Smooth muscle cell of the brain vasculature (primary cell): ENCODE data around the gene SPEG.
"Not testable (repeated sequence)": the region's sequence is repeated elsewhere in the genome, so short reads cannot be mapped to it uniquely, and the experiment has no call there.

Experiments
- DNase-seq: peaks from one replicate; pipeline ENCODE4 v3.0.0-alpha.2; 2012; ENCODE audit warnings: low read depth, low spot score

Gene SPEG

DNA sequence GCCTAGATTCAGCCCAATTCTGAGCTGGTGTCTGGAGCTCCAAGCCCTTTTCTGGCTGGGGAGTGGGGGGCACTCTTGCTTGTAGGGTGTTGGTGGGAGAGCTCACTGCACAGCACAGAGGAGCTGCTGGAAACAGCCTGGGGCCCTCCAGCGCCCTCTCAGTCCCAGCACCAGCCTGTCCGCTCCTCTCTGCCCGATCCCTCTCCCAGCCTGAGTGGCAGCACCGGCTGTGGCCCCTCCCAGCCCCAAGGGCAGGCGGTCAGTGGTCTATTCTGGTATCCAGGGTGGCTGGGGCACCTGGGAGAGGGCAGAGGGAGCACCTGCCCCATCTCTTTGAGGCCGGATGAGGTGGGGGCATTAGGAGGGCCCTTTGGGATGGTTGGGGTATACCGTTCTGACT, 29.7 kb upstream of the SPEG start:
- DNase-seq, result no peak

DNA sequence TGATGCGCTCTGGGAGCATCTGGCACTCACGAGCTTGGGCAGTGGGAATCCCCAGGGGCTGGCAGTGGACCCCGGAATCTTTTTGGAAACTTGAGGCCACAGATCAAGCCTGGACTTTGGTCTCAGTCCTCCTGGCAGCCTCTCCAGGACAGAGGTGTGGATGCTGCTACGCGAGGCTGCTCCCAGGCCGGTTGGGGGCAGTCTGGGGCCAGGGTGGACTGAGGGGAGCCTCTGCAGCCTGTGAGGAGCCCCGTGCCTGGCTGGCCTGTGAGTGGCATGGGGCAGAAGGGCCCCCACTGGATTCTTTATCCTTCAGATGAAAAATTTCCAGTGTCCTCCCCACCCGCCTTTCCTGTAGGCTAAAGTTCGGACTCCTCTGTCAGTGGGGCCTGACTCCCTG, 29.2 kb upstream of the SPEG start:
- no peak for DNase-seq

DNA sequence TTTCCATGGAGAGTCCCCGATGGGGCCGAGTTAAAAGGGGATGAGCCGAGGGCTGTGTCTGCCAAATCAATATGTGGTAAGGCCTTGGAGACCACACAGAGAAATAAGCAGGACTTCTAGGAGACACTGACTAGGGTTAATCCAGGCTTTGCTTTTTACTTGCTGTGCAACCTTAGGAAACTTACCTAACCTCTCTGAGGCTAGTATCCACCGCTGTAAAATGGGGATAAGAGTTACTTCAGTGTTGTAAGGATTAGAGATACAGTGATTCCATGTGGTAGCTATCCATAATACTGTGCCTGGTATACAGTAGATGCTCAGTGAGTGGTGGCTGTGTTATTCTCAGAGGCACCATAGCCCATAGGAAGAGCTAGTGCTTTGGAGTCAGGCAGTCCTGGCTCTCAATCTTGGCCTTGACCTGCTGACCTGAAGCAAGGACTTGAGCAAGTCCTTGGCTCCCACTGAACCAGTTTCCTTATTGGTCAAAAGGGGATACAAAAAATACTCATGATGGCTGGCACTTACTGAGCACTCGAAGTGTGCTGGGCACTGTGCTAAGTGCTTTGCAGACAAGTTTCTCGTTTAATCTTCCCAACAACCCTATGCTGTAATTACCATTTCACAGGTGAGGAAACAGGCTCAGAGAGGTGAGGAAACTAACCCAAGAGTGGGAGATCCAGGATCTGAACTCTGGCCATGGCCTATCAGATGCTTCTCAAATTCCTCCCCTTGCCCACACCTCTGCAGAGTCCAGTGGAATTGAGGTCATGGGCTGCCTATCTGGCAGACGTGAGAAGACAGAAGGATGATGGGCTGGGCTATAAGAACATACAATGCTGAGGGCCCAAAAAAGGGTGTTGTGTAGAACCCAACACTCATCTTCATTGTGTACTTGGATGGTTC, 28.4 kb upstream of the SPEG start:
- DNase-seq, result no peak

DNA sequence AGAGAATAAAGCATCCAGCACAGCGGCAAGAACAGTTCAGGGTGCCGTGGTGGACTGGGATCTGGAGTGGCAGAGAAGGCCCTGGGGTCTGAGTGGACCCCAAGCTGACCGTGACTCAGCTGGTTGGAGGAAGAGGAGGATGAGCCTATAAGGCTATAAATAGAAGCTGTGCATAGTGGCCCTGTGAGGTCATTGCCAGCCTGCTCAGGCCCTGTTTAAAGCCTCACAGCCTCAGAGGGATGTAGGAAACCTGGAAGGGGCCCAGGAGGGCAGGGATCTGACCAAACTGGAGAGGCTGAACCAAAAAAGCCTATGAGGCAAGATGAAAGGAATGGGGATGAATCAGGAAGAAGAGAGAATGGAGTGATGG, 27.8 kb upstream of the SPEG start:
- peak; percentile 35 for DNase-seq

DNA sequence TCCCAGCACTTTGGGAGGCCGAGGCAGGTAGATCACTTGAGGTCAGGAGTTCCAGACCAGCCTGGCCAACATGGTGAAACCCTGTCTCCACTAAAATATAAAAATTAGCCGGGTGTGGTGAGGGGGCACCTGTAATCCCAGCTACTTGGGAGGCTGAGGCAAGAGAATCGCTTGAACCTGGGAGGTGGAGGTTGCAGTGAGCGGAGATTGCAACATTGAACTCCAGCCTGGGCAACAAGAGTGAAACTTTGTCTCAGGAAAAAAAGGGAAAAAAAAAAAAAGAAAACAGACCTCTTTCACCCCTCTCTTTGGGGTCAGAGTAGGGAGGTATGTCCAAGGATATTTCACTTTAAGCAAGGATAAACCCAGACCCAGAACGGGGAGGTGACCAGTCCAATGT, 27.3 kb upstream of the SPEG start:
- not testable (repeated sequence) for DNase-seq

DNA sequence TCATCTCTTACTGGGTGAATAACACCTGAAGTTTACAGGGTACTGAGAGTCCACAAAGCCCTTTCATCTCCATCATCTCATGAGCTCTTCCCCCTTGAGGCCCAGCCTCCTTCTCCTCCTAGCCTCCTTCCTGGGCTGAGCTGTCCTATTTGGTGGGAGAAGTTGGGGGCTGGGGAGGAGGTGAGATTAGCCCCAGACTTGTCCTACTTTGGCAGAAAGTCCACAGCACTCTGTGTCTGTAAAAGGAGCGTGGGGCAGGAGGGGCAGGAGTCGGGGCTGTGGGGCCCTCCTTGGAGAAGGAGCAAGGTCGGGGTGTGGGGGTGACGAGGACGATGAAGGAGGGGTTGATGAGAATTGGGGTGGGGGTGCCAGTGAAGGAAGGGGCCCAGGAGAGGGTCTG, 26.4 kb upstream of the SPEG start:
- no peak for DNase-seq

DNA sequence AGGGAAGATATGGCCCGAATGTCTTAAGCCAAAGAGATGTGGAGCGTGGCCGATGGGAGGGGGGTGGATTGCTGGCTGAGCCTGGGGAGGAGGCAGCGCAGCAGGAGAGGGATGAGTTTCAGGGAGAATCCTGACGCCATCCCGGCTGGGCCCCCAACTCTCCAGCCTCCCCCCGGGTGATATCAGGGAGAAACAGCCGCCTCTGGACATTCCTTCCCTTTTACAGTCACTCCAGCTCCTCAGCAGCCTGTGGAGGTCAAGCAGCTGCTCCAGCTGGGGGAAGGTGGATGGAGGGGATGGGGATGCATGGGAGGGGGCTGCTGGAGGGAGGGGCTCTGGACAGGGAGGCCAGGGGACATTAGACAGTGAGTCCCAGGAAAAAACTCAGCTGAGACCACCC, 26.0 kb upstream of the SPEG start:
- no peak for DNase-seq

DNA sequence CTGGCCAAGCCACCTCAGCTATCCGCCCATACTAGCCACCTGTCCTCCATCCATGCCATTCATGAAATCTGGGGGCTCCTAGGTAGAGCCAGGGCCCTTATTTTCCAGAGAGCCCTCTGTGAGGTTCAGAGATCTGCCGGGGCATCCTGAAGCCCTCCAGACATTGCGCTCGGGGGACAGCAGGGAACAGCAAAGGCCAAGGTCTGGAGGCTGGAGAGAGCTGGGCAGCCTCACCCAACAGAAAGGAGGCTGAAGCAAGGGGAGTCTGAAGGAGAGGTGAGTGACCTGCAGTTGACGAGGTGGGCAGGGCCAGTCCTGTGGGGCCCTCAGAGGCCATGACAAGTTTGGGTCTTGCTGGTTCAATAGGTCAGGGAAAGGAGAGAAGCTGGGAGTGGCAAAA, 25.0 kb upstream of the SPEG start:
- no peak for DNase-seq

DNA sequence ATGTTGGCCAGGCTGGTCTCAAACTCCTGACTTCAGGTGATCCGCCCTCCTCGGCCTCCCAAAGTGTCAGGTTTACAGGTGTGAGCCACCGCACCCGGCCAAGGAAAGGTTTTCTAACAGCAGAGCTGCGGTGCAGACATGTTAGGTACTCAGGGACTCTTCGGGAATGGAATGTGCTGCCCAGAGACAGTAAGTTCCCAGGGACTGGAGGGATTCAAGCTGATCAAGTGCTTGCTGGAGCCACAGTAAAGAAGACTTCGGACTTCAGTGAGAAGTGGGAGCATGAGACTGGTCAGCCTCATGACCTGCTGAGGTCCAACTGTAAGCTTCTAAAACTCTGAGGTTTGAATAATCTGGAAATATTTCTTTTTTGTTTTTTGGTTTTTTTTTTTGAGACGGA, 24.3 kb upstream of the SPEG start:
- no peak for DNase-seq

DNA sequence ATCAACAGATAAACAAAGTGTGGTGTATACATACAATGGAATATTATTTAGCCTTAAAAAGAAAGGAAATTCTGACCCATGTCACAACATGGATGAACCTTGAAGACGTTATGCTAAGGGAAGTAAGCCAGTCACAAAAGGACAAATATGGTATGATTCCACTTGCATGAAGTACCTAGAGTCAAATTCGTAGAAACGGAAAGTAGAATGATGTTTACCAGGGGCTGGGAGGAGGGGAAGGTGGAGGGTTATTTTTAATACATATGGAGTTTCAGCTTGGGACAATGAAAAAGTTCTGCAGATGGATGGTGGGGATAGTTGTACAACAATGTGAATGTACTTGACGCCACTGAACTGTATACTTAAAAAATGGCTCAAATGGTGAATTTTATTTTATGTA, 19.8 kb upstream of the SPEG start:
- DNase-seq, result no peak

DNA sequence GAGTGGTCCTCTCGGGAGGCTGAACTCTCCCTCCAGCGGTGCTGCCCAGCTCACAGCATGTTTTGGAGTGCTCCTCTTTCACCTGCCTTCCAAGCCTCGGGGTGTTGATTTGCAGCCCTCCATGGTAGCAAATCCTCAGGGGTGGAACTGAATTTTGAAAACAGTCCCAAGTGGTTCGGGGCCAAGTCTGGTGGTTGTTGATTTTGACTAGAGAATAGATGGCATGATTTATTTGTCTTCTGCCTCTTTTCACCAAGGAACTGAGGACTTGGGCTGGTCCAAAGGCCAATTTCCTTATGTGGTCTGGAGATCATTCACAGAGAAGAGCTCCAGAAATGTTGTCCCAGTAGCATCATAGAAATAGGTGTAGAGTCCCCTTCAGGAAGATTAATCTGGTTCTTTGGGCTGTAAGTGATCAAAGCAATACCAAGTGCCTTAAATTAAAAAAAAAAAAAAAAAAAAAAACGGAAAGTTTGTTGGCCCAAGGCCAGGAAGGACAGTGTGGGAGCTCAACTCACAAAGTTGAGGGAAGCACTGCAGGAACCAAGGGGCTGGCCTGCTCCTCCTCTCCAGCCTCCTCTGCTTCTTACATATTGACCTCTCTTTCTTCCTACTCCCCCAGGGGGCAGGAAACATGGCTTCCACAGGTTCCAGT, 18.9 kb upstream of the SPEG start:
- no peak for DNase-seq

DNA sequence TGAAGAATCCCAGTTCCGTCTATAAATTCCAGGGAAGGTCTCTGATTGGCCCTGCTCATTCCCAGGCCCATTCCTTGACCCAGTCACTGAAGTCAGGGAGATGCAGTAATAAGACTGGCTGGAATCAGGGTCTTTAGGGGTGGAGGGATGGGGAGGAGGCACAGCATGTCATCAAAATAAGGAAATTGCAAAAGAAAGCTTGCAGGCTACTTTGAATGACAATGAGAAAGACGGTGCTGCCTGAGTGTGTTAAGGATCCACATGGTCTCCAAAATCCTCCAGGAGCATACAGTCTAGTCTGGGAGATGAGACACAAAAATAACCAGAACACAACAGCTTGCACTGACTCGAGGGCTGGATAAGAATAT, 18.4 kb upstream of the SPEG start:
- DNase-seq, result no peak

DNA sequence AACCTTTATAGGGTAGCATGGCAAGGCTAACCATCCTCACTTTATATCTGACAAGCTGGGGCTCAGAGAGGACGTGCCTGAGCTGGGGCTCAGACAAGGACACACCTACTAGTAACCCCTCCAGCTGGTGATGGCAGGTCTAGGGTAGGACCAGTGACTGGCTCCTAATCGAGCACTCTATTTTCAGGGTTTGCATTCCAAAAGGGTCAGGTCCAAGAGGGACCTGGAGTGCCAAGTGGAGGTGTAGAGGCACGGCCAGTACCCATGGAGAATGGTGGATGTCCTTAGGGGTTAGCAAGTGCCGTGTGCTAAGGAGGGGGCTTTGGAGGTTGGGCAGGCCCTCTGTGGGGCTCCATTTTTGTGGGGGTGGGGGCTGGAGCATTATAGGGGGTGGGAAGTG, 17.7 kb upstream of the SPEG start:
- DNase-seq, result no peak

DNA sequence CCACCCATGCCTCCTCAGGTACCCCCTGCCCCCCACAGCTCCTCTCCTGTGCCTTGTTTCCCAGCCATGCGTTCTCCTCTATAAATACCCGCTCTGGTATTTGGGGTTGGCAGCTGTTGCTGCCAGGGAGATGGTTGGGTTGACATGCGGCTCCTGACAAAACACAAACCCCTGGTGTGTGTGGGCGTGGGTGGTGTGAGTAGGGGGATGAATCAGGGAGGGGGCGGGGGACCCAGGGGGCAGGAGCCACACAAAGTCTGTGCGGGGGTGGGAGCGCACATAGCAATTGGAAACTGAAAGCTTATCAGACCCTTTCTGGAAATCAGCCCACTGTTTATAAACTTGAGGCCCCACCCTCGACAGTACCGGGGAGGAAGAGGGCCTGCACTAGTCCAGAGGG, 17.3 kb upstream of the SPEG start:
- no peak for DNase-seq

DNA sequence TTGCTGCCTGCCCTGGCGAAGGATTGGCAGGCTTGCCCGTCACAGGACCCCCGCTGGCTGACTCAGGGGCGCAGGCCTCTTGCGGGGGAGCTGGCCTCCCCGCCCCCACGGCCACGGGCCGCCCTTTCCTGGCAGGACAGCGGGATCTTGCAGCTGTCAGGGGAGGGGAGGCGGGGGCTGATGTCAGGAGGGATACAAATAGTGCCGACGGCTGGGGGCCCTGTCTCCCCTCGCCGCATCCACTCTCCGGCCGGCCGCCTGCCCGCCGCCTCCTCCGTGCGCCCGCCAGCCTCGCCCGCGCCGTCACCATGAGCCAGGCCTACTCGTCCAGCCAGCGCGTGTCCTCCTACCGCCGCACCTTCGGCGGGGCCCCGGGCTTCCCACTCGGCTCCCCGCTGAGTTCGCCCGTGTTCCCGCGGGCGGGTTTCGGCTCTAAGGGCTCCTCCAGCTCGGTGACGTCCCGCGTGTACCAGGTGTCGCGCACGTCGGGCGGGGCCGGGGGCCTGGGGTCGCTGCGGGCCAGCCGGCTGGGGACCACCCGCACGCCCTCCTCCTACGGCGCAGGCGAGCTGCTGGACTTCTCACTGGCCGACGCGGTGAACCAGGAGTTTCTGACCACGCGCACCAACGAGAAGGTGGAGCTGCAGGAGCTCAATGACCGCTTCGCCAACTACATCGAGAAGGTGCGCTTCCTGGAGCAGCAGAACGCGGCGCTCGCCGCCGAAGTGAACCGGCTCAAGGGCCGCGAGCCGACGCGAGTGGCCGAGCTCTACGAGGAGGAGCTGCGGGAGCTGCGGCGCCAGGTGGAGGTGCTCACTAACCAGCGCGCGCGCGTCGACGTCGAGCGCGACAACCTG, 16.3 kb upstream of the SPEG start, which contains the start of gene DES:
Gene DES (plus strand): TSS at position 223 of the 857 bp plus-strand sequence. CDS start 86 bp downstream, at position 309.
- no peak for DNase-seq

DNA sequence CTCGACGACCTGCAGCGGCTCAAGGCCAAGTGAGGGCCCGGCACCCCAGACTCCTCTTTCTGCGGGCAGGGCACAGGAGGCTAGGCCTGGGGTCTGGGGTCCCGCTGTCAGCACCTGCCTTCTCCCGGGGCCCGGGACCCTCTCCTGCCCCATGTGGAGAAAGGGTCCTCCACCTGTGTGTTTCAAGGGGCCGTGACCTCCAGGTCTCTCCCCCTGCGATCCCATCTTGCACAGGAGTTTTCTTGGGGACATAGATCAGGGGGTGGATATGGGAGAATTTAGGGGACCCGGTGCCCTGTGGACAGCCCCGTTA, 15.7 kb upstream of the SPEG start:
- DNase-seq, result no peak

DNA sequence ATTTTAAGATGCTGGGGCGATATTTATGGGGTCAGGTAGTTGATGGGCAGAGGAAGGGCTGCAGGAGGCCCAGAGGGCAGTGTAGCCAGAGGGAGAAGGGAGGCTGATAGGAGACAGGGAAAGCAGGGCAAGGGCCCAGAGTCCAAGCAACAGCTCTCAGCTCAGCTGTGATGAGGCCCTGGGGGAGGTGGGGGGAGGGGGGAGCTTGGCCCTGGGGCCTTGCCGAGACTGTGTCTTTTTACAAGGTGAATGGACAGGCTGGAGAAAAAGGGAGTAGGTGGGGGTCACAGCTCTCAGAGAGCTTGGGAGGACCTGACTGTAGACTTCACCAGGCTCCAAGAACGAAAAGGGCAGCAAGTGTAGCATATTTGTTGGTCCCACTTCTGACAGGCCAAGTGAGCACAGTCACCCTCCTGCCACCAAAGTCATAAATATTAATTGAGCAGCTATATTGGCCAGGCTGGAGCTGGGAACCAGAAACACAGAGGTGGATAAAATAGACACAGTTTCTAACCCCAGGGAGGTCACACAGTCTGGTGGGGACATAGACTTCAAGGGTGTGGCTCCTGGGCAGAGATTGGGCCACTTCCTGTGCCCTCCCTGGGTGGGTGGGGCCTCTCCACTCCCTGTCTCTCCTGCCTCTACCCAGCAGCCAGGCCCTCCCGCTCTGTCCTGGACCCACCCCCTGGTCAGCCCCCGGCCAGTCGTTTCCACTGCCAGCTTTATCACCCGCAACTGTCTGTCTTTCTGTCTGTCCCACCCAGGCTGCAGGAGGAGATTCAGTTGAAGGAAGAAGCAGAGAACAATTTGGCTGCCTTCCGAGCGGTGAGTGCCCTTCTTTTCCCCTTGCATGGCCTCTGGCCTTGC, 15.1 kb upstream of the SPEG start:
- no peak for DNase-seq

DNA sequence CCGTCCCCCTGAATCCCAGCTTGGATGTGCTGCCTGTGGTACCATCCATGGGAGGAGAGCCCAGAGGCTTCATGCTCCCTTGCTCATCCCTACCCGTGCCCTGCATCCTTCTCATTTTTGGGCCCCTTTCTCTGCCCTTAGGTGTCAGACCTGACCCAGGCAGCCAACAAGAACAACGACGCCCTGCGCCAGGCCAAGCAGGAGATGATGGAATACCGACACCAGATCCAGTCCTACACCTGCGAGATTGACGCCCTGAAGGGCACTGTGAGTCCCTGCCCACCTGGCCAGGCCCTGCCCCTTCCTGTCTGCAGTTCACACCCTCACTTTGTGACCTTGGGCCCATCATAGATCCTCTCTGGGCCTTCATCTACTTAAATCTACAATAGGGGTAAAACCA, 14.0 kb upstream of the SPEG start:
- no peak for DNase-seq

DNA sequence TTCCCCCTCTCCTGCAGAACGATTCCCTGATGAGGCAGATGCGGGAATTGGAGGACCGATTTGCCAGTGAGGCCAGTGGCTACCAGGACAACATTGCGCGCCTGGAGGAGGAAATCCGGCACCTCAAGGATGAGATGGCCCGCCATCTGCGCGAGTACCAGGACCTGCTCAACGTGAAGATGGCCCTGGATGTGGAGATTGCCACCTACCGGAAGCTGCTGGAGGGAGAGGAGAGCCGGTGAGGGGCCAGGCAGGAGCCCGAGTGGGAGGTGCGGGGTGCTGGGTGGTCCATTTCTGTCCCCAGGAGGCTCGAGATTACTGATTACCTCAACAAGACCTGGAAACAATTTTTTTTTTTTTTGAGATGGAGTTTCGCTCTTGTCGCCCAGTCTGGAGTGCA, 13.3 kb upstream of the SPEG start:
- DNase-seq, result no peak

DNA sequence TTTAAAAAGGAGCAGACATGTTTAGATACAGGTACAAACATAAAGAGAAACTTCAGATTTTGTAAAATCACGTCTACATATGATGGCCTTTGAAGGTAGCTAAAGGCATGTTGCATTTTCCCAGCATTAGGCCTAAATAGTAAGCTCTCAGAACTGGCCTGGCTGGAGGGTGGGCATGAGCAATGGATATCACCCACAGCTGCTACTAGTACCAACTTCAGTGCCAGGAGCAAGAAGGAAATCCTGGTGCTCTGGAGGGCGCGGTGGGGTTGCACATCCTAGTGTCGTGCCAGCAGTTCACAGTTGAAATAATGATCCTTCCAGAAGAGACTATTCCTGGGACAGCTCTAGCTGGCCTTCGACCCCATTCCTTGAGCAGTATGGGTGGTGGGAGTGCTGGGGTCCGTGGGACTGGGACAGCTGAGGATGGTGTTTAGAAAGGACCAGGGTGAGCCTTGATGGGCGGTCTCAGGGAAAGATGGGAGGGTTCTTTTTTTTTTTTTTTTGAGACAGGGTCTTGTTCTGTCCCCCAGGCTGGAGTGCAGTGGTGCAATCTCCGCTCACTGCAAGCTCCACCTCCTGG, 11.6 kb upstream of the SPEG start:
- no peak for DNase-seq

DNA sequence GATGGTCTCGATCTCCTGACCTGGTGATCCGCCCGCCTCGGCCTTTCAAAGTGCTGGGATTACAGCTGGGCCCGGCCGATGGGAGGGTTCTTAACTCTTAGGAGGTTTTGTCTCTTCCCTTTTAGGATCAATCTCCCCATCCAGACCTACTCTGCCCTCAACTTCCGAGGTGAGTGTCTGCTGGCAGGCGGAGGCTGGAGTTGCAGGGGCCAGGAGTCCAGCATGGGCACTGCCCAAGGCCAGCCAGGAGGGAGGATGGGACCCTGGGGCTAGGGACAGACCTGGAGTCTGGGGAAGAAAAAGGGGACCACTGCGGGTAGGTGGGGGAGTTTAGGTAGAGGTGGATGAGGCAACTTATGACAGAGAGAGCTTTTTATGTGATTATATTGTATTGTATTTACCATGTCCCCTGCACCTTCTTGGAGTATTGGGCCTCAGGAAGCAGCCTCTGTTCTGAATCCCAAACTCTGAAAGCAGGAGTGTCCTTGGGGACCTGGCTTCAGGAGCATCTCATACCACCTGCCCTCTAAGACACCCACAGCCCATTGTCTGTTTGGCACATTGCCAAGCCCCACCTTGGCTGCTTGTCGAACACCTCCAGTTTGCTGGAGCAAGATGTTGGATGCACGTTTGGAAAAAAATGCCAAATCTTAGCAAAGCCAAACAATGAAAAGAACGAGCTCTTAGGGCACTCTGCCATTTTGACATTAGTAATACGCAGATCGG, 10.8 kb upstream of the SPEG start:
- DNase-seq, result no peak
